Hepatocyte (in vitro differentiated cells): ENCODE data around the gene GAPT. TPM values are rescaled to one million over a fixed set of nuclear protein-coding genes. Genes with fewer than 3 reads are reported as not detected.

Experiments used
- DNase-seq: peaks from one replicate; pipeline ENCODE4 v3.0.0-alpha.2; 2016; ENCODE audit warnings: low spot score
- H2AFZ ChIP-seq: fragments of 200-600 bp; sonication (generic); 2 replicates; pipeline ENCODE4 v1.6.0; 2016; ENCODE audit warnings: antibody characterized with exemption, mild to moderate bottlenecking
- H3K27ac ChIP-seq: fragments of 200-600 bp; sonication (generic); 2 replicates; pipeline ENCODE4 v1.5.1; 2016; ENCODE audit warnings: mild to moderate bottlenecking
- H3K27me3 ChIP-seq: fragments of 200-600 bp; sonication (generic); 2 replicates; pipeline ENCODE4 v1.6.1; 2016
- H3K36me3 ChIP-seq: fragments of 200-600 bp; sonication (generic); replicated peaks from 2 replicates; pipeline ENCODE4 v1.5.1; 2016; ENCODE audit warnings: low read depth; ENCODE audit not compliant: insufficient read depth
- H3K4me1 ChIP-seq: fragments of 200-600 bp; sonication (generic); 2 replicates; pipeline ENCODE4 v1.5.1; 2016; ENCODE audit warnings: mild to moderate bottlenecking, moderate library complexity; ENCODE audit not compliant: insufficient read depth
- H3K4me2 ChIP-seq: fragments of 200-600 bp; sonication (generic); 2 replicates; pipeline ENCODE4 v1.6.0; 2016
- H3K4me3 ChIP-seq: fragments of 200-600 bp; sonication (generic); 2 replicates; pipeline ENCODE4 v1.5.1; 2016; ENCODE audit warnings: mild to moderate bottlenecking
- H3K79me2 ChIP-seq: fragments of 200-600 bp; sonication (generic); 2 replicates; pipeline ENCODE4 v1.6.0; 2017; ENCODE audit warnings: mild to moderate bottlenecking
- H3K9me2 ChIP-seq: fragments of 200-600 bp; sonication (generic); replicated peaks from 2 replicates; pipeline ENCODE4 v1.6.0; 2017; ENCODE audit warnings: mild to moderate bottlenecking; ENCODE audit not compliant: insufficient read depth
- H3K9me3 ChIP-seq: fragments of 200-600 bp; sonication (generic); 2 replicates; pipeline ENCODE4 v1.5.1; 2016; ENCODE audit warnings: low read depth, mild to moderate bottlenecking
- H4K20me1 ChIP-seq: fragments of 200-600 bp; sonication (generic); 2 replicates; pipeline ENCODE4 v1.6.0; 2016; ENCODE audit warnings: mild to moderate bottlenecking; ENCODE audit not compliant: insufficient read depth, poor library complexity, severe bottlenecking
- EZH2 ChIP-seq: fragments of 200-600 bp; sonication (generic); IDR thresholded peaks from 2 replicates; pipeline ENCODE4 v1.6.1; 2016; ENCODE audit warnings: antibody characterized with exemption, mild to moderate bottlenecking, borderline replicate concordance
- EZH2phosphoT487 ChIP-seq: fragments of 200-600 bp; sonication (generic); IDR thresholded peaks from one replicate; pipeline ENCODE4 v1.6.1; 2018; ENCODE audit warnings: antibody characterized with exemption, mild to moderate bottlenecking, low read depth, moderate library complexity; ENCODE audit not compliant: unreplicated experiment, severe bottlenecking
- WGBS: methylation state at CpG from one replicate; pipeline ENCODE4 v1.1.6; 2016; ENCODE audit warnings: low lambda C conversion rate; ENCODE audit errors: missing lambda C conversion rate; 5-methylcytosine and 5-hydroxymethylcytosine counted together
- polyA plus RNA-seq: library from polyadenylated mRNA; unstranded; fragments of >200 nt; fragmentation: Nextera tagmentation; extraction: Ambion mirVana; gene quantifications from 2 replicates; pipeline ENCODE4 v1.2.1, GENCODE V29; 2016
- total RNA-seq: library from RNA; depleted of rRNA; stranded (reverse); fragments of >200 nt; gene quantifications from 2 replicates; pipeline ENCODE4 v1.2.3, GENCODE V29; 2014
- TF ChIP-seq, protein P1 (sequence below): fragments of 200-600 bp; sonication (generic); IDR thresholded peaks from 2 replicates; pipeline ENCODE4 v1.5.1; 2016; ENCODE audit warnings: antibody characterized with exemption, mild to moderate bottlenecking; ENCODE audit not compliant: poor library complexity

GAPT gene
- total and polyA plus RNA-seq, 2 experiments from 2014 or later: not detected

DNA sequence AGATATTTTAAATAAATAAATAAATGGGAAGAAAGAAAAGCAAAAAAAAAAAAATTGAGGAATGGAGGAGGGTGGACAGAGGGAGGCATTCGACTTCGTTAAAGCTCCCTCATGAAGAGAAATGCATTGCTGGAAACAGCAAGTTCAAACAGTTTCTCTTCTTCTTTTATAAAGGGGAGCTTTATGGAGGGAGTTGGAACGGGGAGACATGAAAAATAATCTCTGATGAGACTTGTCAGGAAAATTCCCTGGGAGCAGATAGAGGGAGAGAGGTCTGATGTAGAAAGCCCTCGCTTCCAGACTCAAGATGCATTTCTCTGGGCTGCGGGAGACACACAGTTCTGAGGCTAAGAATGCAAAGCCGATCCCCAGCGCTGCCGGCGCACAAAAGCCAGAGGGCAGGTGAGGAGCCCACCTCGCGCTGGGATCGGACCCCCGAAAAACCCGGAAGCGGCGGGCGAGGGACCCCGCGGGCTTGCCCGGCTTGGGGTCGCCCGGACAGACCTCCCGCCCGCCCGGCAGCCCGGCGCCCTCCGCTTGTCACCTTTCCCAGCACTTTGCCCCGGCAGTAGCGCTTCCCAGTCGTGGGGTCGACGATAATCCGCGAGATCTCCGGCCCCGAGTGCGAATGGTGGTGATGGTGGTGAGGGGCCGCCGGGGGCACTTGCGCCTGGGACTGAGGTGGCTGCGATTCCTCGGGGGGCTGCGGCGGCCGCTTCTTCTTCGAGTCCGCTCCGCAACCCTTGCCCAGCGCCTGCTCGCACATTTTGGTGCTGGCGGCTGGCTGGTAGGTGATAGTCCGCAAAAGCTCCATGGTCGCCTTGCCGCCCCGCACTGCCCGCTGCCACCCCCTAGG lies 31.9 kb upstream of the GAPT start:
- WGBS: 1% methylated on average over 51 of the region's 57 CpGs
- Histone ChIP-seq H2AFZ (peak overlapping the region; percentile 17), H3K79me2 (peaks cover 52% of the 10 kb centered on the region), H3K4me2 (peak overlapping the region; percentile 92), H3K4me1 (peaks cover 16% of the 10 kb centered on the region), H3K9me3 (no peaks in the 10 kb centered on the region), H3K4me3 (peak overlapping the region; percentile 85), H3K27ac (peak overlapping the region; percentile 98), H4K20me1 (peaks cover 42% of the 10 kb centered on the region), H3K9me2 (no peaks in the 10 kb centered on the region), H3K36me3 (peaks cover 12% of the 10 kb centered on the region), H3K27me3 (no peaks in the 10 kb centered on the region)
- DNase-seq: peak; percentile 64
- TF ChIP-seq EZH2phosphoT487 (no peak), EZH2 (no peak)
- TF ChIP-seq, protein P1, sequence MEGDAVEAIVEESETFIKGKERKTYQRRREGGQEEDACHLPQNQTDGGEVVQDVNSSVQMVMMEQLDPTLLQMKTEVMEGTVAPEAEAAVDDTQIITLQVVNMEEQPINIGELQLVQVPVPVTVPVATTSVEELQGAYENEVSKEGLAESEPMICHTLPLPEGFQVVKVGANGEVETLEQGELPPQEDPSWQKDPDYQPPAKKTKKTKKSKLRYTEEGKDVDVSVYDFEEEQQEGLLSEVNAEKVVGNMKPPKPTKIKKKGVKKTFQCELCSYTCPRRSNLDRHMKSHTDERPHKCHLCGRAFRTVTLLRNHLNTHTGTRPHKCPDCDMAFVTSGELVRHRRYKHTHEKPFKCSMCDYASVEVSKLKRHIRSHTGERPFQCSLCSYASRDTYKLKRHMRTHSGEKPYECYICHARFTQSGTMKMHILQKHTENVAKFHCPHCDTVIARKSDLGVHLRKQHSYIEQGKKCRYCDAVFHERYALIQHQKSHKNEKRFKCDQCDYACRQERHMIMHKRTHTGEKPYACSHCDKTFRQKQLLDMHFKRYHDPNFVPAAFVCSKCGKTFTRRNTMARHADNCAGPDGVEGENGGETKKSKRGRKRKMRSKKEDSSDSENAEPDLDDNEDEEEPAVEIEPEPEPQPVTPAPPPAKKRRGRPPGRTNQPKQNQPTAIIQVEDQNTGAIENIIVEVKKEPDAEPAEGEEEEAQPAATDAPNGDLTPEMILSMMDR: no peak

DNA sequence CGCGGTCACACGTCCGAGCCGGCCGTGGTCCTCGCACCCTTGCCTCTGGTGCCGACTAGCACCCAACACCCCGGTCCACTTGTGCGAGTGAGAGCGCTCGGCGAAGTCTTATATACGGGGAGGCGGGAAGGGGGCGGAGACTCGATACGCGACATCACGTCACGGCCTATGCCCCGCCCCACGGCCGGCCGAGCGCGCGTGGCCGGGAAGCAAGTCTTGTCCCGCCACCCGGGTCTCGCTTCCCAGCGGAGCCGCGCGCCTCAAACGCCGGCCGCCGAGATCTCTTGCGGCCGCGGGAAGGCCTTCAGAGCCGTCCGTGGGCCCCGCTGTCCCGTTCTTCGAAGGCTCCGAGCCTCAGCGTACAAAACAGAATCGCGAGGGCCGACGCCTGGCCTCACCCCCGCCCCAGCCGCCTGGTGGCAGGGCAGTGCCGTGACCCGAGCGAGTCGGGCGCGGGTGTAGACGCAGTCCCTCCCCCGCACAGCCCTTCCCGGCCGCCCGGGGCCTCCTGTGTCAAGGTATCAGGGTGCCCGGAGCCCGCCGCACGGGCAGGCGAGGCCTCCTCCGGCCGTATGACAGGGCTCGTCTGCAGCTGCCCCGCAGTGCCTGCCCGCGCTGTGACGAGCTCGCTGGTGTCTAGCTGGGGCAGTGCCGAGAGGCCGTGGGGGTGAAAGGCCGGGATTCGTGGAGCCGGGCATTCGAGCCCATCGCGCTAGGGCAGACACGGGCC lies 31.1 kb upstream of the GAPT start, which contains the start of gene PLK2:
PLK2 (minus strand) TSS at position 85 of the 730 bp plus-strand sequence. CDS start 127 bp downstream, outside the sequence.
- Histone ChIP-seq H3K27me3 (no peaks in the 10 kb centered on the region), H3K9me2 (no peaks in the 10 kb centered on the region), H3K9me3 (no peaks in the 10 kb centered on the region), H3K27ac (peak within 1 kb of the TSS; percentile 98), H3K36me3 (peaks cover 11% of the 10 kb centered on the region), H3K4me3 (peak within 1 kb of the TSS; percentile 85), H3K4me1 (peaks cover 9% of the 10 kb centered on the region), H4K20me1 (peaks cover 34% of the 10 kb centered on the region), H3K79me2 (peaks cover 47% of the 10 kb centered on the region), H3K4me2 (peak within 1 kb of the TSS; percentile 92), H2AFZ (peak within 1 kb of the TSS; percentile 79)
- WGBS: under 1% methylated on average over 81 of the region's 89 CpGs
- TF ChIP-seq, protein P1: peak; percentile 49
- TF ChIP-seq EZH2 (no peak), EZH2phosphoT487 (no peak)
- peak; percentile 96 for DNase-seq

DNA sequence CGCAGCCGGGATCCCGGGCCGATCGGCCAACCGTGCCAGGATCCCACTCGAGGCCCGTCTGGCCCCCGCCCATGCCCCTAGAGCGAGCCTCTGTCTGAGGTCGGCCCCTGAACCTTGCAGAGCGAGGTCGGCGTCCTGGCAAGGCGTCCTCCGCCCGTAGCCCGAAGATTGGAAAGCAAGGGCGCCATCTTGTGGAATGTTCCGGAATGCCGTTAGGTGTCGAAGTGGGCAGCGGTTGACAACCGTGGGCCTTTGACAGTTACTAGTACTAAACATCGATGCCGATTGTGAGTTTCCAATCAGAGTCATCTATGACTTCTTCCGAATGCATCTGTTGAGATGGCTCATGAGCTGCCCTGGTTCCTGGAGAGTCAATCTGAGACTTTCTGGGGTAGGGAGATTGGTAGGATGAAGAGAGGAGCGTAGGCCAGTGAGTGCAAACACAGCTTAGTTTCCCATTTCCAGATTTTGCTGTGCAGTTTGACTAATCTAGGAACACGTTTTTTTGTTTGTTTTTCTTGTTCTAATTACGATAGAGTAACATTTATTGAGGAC lies 30.4 kb upstream of the GAPT start:
- peak overlapping the region; percentile 92 for H3K4me2 ChIP-seq
- DNase-seq: peak; percentile 94
- TF ChIP-seq, protein P1: peak; percentile 87
- no peak for TF ChIP-seq EZH2
- peaks cover 40% of the 10 kb centered on the region for H3K79me2 ChIP-seq
- H3K9me2 ChIP-seq: no peaks in the 10 kb centered on the region
- peak overlapping the region; percentile 98 for H3K27ac ChIP-seq
- H3K36me3 ChIP-seq: peaks cover 6% of the 10 kb centered on the region
- H3K9me3 ChIP-seq: no peaks in the 10 kb centered on the region
- no peaks in the 10 kb centered on the region for H3K27me3 ChIP-seq
- H3K4me3 ChIP-seq: peak overlapping the region; percentile 29
- peak overlapping the region; percentile 79 for H2AFZ ChIP-seq
- peaks cover 3% of the 10 kb centered on the region for H3K4me1 ChIP-seq
- H4K20me1 ChIP-seq: peaks cover 28% of the 10 kb centered on the region
- WGBS: 7% methylated on average over 30 of the region's 30 CpGs
